Measurements from ENCODE around the gene CACNA1S.

The CACNA1S gene

DNA sequence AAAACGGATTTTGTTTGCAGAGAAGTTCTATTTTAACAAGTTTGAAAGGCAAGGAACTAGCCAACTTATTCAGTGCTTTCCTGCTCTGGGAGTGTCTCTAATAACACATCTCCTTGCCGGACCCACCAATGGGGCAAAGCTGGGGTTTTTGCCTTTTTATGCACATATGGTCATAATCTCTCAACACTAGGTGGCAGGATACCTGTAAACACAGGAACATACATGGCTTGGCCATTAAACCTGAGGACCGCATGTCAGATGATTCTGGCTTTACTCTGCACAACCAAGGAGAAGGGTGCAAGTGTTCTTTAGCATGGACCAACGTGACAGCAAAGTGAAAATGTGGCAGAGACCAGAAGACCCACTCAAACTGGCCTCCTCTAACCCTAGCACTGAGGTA, 37.2 kb upstream of the CACNA1S start:
- TF ChIP-seq, protein P1, sequence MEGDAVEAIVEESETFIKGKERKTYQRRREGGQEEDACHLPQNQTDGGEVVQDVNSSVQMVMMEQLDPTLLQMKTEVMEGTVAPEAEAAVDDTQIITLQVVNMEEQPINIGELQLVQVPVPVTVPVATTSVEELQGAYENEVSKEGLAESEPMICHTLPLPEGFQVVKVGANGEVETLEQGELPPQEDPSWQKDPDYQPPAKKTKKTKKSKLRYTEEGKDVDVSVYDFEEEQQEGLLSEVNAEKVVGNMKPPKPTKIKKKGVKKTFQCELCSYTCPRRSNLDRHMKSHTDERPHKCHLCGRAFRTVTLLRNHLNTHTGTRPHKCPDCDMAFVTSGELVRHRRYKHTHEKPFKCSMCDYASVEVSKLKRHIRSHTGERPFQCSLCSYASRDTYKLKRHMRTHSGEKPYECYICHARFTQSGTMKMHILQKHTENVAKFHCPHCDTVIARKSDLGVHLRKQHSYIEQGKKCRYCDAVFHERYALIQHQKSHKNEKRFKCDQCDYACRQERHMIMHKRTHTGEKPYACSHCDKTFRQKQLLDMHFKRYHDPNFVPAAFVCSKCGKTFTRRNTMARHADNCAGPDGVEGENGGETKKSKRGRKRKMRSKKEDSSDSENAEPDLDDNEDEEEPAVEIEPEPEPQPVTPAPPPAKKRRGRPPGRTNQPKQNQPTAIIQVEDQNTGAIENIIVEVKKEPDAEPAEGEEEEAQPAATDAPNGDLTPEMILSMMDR (IDR thresholded peaks at IDR 0.05): peak; percentile 66

DNA sequence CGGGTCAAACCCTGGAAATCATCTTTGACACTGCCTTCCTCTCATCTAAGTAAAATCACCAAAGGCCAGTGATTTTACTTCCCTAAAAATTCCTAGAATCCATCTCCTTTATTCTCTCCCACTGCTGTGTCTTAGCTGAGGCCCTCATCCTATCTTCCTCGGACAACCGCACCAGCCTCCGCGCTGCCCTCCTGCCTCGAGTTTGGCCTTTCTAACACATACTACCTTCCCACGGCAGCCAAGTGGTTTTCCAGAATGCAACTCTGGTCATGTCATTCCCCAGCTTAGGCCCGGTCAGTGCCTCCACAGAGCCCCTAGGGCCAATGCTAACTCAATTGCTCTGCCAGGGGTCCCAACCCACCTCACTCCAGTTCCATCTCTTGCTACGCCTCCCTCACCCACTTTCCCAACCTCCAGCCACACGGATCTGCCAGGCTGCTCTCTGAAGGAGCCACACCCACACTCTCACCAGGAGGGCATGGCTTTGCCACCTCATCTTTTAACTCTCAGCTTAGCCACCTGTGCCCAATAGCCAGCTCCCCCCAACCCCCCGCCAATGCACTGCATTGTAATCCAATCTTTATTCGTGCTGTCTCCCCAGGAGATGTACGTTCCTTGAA, 35.3 kb upstream of the CACNA1S start:
- TF ChIP-seq, protein P1 (IDR thresholded peaks at IDR 0.05): no peak

DNA sequence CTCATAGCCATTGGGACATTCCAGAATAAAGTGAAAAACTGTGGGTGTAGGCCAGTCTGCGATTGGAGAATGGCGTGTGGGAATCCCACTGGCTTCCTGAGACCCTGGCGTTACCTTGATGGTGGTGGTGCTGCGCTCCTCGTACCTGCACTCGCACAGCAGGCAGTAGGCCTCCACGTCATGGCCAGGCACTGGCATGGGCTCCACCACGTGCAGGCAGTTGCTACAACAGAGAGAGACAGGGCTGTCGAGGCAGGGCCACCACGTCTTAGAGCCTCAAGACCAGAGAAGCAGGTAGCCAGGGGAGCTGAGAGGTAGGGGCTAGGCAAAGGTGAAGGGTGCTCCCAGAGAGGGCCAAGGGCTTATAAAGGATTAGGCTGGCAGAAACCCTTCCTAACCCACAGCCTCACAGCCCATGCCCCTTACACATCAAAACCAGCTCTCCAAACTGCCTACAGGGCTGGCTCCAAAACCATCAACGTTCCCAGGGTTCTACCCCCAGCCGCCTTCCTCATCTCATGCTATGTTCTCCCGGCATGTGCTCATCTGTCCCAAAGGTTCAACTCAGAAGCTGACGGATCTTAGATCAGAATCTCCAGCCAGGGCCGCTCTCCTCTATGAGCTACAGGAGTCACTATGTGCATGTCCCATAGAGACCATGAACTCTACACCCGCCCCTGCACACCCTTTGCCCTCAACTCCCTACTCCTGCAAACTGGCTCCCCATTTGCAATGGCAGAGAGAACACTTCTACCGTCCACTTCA, 34.6 kb upstream of the CACNA1S start:
- TF ChIP-seq, protein P1 (IDR thresholded peaks at IDR 0.05): no peak

DNA sequence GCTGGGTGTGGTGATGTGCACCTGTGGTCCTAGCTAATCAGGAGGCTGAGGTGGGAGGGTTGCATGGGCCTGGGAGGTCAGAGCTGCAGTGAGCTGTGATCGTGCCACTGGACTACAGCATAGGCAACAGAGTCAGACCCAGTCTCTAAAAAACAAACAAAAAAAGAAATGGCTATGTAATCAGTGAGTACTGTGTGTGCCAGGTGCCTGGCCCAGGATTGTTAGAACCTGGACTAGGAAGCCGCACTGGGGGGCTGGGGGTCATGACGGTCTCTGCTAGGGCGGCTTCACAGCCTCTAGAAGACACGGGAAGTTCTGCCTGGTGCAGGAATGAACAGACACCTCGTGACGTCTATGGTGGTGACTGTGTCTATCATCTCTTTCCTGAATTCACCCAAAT, 33.6 kb upstream of the CACNA1S start:
- TF ChIP-seq, protein P1 (IDR thresholded peaks at IDR 0.05): no peak

DNA sequence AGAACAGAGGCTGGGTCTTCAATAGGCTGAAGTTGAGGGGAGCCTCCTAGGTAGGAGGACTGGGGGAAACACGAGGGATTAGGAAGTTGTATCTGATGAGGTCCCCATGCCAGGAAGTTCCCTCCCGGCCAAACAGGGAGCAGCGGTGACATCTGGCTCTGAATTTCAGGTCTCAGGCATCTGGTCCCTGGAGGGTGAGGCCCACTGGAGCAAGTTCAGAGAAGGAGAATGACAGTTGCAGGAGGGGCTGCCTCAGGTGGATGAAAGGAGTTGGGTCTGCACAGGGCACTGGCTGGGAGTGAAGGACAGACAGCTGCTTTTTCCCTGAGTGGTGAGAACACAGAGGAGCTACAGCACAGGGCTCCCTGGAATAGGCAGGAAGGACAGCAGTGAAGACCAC, 32.9 kb upstream of the CACNA1S start:
- TF ChIP-seq, protein P1 (IDR thresholded peaks at IDR 0.05): no peak

GRCh38 chr1:201144701-201145100, 32.5 kb upstream of the CACNA1S start:
- TF ChIP-seq, protein P1 (IDR thresholded peaks at IDR 0.05): no peak

- TF ChIP-seq, protein P1 (IDR thresholded peaks at IDR 0.05): no peak
Observed at GRCh38 chr1:201143726-201144635, 31.8 kb upstream of the CACNA1S start.
